ENCODE data around the gene TMEM132C.

DNA sequence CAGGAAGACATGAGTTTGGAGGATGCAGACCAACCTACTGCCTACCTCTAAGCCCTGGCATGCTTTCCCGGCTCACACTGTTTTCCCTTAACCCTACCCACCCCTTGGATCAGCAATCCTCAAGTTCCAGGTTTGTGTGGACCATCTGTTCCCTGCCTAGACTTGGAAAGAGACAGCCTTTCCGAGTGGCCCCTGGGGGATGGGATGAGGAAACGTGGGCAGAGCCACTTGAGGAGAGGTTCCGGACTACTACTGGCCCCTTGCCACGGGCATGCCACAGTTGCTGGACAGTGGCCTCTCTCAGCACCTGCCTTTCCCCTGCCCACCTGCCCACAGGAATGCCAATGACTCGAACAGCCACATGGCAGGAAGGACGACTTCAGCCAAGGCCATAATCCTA lies 420.9 kb downstream of the TMEM132C start:
- no peak for TF ChIP-seq JUND (IDR thresholded peaks at IDR 0.05)
- no peak for TF ChIP-seq YY1 (IDR thresholded peaks at IDR 0.05)
- TF ChIP-seq, protein P1, sequence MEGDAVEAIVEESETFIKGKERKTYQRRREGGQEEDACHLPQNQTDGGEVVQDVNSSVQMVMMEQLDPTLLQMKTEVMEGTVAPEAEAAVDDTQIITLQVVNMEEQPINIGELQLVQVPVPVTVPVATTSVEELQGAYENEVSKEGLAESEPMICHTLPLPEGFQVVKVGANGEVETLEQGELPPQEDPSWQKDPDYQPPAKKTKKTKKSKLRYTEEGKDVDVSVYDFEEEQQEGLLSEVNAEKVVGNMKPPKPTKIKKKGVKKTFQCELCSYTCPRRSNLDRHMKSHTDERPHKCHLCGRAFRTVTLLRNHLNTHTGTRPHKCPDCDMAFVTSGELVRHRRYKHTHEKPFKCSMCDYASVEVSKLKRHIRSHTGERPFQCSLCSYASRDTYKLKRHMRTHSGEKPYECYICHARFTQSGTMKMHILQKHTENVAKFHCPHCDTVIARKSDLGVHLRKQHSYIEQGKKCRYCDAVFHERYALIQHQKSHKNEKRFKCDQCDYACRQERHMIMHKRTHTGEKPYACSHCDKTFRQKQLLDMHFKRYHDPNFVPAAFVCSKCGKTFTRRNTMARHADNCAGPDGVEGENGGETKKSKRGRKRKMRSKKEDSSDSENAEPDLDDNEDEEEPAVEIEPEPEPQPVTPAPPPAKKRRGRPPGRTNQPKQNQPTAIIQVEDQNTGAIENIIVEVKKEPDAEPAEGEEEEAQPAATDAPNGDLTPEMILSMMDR (IDR thresholded peaks at IDR 0.05; ENCODE audit: low read depth, low read length, missing input control), result no peak
- TF ChIP-seq, protein P2, sequence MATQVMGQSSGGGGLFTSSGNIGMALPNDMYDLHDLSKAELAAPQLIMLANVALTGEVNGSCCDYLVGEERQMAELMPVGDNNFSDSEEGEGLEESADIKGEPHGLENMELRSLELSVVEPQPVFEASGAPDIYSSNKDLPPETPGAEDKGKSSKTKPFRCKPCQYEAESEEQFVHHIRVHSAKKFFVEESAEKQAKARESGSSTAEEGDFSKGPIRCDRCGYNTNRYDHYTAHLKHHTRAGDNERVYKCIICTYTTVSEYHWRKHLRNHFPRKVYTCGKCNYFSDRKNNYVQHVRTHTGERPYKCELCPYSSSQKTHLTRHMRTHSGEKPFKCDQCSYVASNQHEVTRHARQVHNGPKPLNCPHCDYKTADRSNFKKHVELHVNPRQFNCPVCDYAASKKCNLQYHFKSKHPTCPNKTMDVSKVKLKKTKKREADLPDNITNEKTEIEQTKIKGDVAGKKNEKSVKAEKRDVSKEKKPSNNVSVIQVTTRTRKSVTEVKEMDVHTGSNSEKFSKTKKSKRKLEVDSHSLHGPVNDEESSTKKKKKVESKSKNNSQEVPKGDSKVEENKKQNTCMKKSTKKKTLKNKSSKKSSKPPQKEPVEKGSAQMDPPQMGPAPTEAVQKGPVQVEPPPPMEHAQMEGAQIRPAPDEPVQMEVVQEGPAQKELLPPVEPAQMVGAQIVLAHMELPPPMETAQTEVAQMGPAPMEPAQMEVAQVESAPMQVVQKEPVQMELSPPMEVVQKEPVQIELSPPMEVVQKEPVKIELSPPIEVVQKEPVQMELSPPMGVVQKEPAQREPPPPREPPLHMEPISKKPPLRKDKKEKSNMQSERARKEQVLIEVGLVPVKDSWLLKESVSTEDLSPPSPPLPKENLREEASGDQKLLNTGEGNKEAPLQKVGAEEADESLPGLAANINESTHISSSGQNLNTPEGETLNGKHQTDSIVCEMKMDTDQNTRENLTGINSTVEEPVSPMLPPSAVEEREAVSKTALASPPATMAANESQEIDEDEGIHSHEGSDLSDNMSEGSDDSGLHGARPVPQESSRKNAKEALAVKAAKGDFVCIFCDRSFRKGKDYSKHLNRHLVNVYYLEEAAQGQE (IDR thresholded peaks at IDR 0.05), result no peak
- TF ChIP-seq RAD21 (IDR thresholded peaks at IDR 0.05), result no peak
- TF ChIP-seq FOXA1 (IDR thresholded peaks at IDR 0.05), result no peak
- TF ChIP-seq, protein P3, sequence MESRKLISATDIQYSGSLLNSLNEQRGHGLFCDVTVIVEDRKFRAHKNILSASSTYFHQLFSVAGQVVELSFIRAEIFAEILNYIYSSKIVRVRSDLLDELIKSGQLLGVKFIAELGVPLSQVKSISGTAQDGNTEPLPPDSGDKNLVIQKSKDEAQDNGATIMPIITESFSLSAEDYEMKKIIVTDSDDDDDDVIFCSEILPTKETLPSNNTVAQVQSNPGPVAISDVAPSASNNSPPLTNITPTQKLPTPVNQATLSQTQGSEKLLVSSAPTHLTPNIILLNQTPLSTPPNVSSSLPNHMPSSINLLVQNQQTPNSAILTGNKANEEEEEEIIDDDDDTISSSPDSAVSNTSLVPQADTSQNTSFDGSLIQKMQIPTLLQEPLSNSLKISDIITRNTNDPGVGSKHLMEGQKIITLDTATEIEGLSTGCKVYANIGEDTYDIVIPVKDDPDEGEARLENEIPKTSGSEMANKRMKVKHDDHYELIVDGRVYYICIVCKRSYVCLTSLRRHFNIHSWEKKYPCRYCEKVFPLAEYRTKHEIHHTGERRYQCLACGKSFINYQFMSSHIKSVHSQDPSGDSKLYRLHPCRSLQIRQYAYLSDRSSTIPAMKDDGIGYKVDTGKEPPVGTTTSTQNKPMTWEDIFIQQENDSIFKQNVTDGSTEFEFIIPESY (IDR thresholded peaks at IDR 0.05), result no peak
- TF ChIP-seq, protein P4, sequence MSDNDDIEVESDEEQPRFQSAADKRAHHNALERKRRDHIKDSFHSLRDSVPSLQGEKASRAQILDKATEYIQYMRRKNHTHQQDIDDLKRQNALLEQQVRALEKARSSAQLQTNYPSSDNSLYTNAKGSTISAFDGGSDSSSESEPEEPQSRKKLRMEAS (IDR thresholded peaks at IDR 0.05), result no peak
- TF ChIP-seq HNF4G (IDR thresholded peaks at IDR 0.05), result no peak
- no peak for TF ChIP-seq FOXA2 (IDR thresholded peaks at IDR 0.05)
- no peak for TF ChIP-seq TAF1 (conservative IDR thresholded peaks at IDR 0.05)
- no peak for TF ChIP-seq NR2F2 (IDR thresholded peaks at IDR 0.05)
- no peak for TF ChIP-seq EGR1 (IDR thresholded peaks at IDR 0.05; ENCODE audit: low read depth in 2 of 2)

Data from liver (tissue), 3 donors.